Muscle layer of duodenum (tissue), 2 donors: Measurements from ENCODE around the gene PTPRA.
"Not testable (repeated sequence)": the region's sequence is repeated elsewhere in the genome, so short reads cannot be mapped to it uniquely, and the experiment has no call there.

Experiments
- H3K27ac ChIP-seq: one replicate; pipeline ENCODE4 v1.7.0; 2013; ENCODE audit warnings: mild to moderate bottlenecking, low read length
- H3K27me3 ChIP-seq: one replicate; pipeline ENCODE4 v1.7.0; 2013; ENCODE audit warnings: low read depth, mild to moderate bottlenecking, control low read depth, low read length
- H3K36me3 ChIP-seq, 2 donors: one replicate each; pipeline ENCODE4 v1.7.0; 2013; ENCODE audit warnings: low read length in 2 of 2, control low read depth in 1 of 2, mild to moderate bottlenecking in 1 of 2; ENCODE audit not compliant: insufficient read depth in 2 of 2, control insufficient read depth in 1 of 2
- H3K4me1 ChIP-seq, 2 donors: one replicate each; pipeline ENCODE4 v1.7.0; 2013; ENCODE audit warnings: low read length in 2 of 2, mild to moderate bottlenecking in 2 of 2, control low read depth in 1 of 2, moderate library complexity in 1 of 2; ENCODE audit not compliant: insufficient read depth in 2 of 2, control insufficient read depth in 1 of 2
- H3K4me3 ChIP-seq, 2 donors: one replicate each; pipeline ENCODE4 v1.7.0; 2013; ENCODE audit warnings: low read length in 2 of 2, low read depth in 1 of 2, mild to moderate bottlenecking in 1 of 2
- H3K9me3 ChIP-seq, 2 donors: one replicate each; pipeline ENCODE4 v1.7.0; 2013; ENCODE audit warnings: low read length in 2 of 2, control low read depth in 1 of 2, mild to moderate bottlenecking in 1 of 2; ENCODE audit not compliant: control insufficient read depth in 1 of 2
- donor health status: healthy.

Gene PTPRA

DNA sequence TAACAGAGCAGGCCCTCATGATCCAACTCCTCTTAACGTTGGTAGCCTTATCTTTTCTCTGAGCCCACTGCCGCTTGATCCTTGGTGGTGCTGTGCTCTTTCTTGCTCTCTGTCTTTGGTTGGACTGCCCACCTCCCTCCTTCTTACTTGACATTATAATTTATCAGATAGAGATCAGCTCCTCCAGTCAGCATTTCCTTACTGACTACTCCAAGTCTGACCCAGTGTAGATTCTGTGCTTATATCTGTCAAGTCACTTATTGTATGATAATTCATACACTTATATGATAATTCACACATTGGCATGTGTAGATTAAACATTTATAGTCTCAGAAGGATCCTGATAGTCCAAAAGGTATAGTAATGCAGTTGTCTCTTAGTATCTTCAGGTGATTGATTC, 18.1 kb downstream of the PTPRA start:
- no peaks in the 10 kb centered on the region for H3K27me3 ChIP-seq
- H3K36me3 ChIP-seq = no peaks in the 10 kb centered on the region
- no peak overlapping the region for H3K4me3 ChIP-seq
- no peaks in the 10 kb centered on the region for H3K4me1 ChIP-seq
- H3K27ac ChIP-seq = no peak overlapping the region
- H3K9me3 ChIP-seq = no peaks in the 10 kb centered on the region

GRCh38 chr20:2892376-2892775, 19.1 kb downstream of the PTPRA start:
- H3K9me3 ChIP-seq = no peaks in the 10 kb centered on the region
- no peaks in the 10 kb centered on the region for H3K36me3 ChIP-seq
- H3K4me1 ChIP-seq = no peaks in the 10 kb centered on the region
- H3K4me3 ChIP-seq = no peak overlapping the region
- H3K27me3 ChIP-seq = no peaks in the 10 kb centered on the region
- H3K27ac ChIP-seq = no peak overlapping the region

DNA sequence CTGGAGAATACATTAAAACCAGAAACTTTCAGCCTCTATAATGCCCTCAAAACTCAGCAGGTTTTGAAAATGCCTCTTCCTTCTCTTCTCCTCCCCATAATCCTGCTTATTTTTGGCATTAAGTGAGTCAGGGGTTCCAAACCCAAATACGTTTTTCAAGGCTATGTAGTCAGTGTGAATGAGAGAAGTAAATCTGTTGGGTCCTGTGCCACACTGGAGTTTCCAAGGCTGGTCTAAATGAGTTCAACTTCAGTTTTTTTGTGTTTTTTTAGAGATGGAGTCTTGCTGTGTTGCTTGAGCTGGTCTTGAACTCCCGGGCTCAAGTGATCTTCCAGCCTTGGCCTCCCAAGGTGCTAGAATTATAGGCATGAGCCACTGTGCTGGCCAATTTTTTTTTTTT, 20.9 kb downstream of the PTPRA start:
- Histone ChIP-seq H3K4me1 (no peaks in the 10 kb centered on the region), H3K27ac (no peak overlapping the region), H3K36me3 (no peaks in the 10 kb centered on the region), H3K9me3 (no peaks in the 10 kb centered on the region), H3K27me3 (no peaks in the 10 kb centered on the region), H3K4me3 (no peak overlapping the region)

DNA sequence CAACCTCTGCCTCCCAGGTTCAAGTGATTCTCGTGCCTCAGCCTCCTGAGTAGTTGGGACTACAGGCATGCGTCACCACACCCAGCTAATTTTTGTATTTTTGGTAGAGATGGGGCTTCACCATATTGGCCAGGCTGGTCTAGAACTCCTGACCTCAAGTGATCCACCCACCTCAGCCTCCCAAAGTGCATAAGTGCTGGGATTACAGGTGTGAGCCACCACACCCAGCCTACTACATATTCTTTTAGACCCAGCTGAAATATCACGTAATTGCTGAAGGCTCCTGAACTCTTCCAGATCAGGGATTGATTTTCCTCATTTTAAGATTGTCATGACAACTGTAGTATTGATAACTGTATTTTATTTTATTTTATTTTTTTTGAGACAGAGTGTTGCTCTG, 21.9 kb downstream of the PTPRA start:
- not testable (repeated sequence) for H3K4me3 ChIP-seq, H3K4me1 ChIP-seq, H3K27me3 ChIP-seq, H3K36me3 ChIP-seq, H3K9me3 ChIP-seq, H3K27ac ChIP-seq

DNA sequence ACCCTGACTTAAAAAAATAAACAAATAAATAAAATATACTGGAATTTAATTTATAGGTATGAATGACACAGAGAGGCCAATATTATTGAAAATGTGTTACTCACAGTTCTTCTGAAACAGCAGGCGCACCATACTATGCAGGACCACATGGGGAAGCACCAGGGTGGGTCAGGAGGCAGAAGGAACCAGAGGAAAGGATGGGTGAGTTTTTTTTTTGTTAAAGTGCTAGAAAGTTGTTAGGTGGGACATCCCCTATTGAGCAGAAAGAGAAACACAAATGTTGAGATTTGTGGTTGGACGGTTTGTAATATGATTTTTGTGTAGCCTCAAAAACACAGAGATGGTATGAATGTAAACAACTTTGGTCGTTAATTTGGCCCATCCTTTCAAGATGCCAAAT, 26.0 kb downstream of the PTPRA start:
- Histone ChIP-seq H3K9me3 (no peaks in the 10 kb centered on the region), H3K36me3 (no peaks in the 10 kb centered on the region), H3K27ac (no peak overlapping the region), H3K4me1 (peaks cover 0 to 9% of the 10 kb centered on the region in 2 donors), H3K27me3 (no peaks in the 10 kb centered on the region), H3K4me3 (no peak overlapping the region)

GRCh38 chr20:2900845-2901592, 27.7 kb downstream of the PTPRA start:
- Histone ChIP-seq H3K4me3 (no peak overlapping the region), H3K4me1 (peaks cover 0 to 9% of the 10 kb centered on the region in 2 donors), H3K27me3 (no peaks in the 10 kb centered on the region), H3K9me3 (no peaks in the 10 kb centered on the region), H3K27ac (no peak overlapping the region), H3K36me3 (no peaks in the 10 kb centered on the region)

DNA sequence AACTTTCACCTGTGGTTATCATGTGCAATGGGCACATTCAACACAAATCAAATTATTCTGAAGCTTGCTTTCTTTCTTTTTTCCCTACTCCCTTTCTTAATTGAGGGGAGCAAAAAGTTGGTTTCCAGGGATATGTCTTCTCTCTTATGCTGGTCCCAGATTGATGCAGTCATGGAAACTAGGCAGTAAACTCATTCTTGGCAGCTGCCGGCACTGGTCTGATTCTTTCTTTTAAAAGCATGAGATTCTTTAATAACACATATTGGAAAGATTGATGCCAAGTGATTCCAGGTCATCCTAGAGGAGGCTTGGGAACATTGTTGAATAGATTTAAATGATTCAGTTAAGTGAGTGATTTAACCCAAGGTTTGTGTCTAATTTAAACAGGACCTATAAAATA, 29.0 kb downstream of the PTPRA start:
- Histone ChIP-seq H3K9me3 (no peaks in the 10 kb centered on the region), H3K27me3 (no peaks in the 10 kb centered on the region), H3K4me1 (peaks cover 0 to 14% of the 10 kb centered on the region in 2 donors), H3K36me3 (no peaks in the 10 kb centered on the region), H3K4me3 (no peak overlapping the region), H3K27ac (no peak overlapping the region)

DNA sequence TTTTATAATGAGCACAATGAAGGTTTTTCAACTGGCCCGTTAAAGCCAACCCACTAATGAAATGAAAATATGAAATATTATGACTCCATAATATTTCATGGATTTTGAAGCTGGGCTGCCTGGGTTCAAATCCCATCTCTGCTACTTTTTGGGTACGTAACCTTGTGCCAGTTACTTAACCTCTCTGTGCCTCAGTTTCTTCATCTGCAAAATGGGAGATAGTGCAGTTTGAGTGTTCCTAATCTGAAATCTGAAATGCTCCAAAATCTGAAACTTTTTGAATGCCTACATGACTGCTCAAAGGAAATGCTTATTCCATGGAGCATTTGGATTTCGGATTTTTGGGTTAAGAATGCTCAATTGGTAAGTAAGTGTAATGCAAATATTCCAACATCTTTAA, 29.5 kb downstream of the PTPRA start:
- Histone ChIP-seq H3K4me3 (no peak overlapping the region), H3K4me1 (peaks cover 0 to 16% of the 10 kb centered on the region in 2 donors), H3K27ac (no peak overlapping the region), H3K9me3 (no peaks in the 10 kb centered on the region), H3K27me3 (no peaks in the 10 kb centered on the region), H3K36me3 (no peaks in the 10 kb centered on the region)

DNA sequence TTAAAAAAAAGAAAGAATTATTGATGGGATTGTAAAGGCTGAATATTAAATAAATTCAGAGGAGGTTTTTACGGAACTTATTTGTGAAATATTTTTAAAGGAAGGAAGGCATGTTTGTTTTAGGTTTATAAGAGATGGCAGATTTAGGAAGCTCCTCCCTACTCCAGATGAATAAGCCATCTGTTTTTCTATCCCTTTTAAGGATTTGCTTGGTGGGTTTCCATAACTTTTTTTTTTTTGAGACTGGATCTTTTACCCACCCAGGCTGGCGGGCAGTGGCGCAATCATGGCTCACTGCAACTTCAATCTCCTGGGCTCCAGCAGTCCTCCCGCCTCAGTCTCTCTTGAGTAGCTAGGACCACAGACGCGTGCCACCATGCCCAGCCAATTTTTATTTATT, 30.4 kb downstream of the PTPRA start:
- H3K36me3 ChIP-seq = no peaks in the 10 kb centered on the region

DNA sequence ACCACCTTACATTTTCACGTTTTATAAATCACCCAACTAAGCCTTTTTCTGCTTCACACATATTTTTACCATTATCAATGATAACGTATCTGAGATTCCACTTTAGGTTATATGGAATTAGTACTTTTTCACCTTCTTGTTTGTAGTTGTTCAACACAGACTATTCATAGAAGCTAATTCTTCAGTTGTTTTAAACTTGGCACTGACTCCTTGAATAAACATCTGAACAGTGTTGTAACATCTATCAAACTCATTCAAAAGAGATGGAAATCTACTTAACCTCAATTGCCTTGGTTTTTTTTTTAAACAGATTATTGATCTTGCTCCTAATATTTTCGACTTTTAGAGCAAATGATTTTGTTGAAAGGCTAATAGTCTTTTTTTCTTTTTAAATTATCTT, 34.2 kb downstream of the PTPRA start:
- Histone ChIP-seq H3K27ac (no peak overlapping the region), H3K4me1 (peaks cover 0 to 10% of the 10 kb centered on the region in 2 donors), H3K27me3 (no peaks in the 10 kb centered on the region), H3K9me3 (no peaks in the 10 kb centered on the region), H3K4me3 (no peak overlapping the region), H3K36me3 (no peaks in the 10 kb centered on the region)

More for the DNA sequence above, 30.4 kb downstream of the PTPRA start:
- H3K9me3 ChIP-seq = no peaks in the 10 kb centered on the region
- H3K4me3 ChIP-seq = no peak overlapping the region
- no peaks in the 10 kb centered on the region for H3K27me3 ChIP-seq
- no peak overlapping the region for H3K27ac ChIP-seq
- peaks cover 0 to 19% of the 10 kb centered on the region in 2 donors for H3K4me1 ChIP-seq

DNA sequence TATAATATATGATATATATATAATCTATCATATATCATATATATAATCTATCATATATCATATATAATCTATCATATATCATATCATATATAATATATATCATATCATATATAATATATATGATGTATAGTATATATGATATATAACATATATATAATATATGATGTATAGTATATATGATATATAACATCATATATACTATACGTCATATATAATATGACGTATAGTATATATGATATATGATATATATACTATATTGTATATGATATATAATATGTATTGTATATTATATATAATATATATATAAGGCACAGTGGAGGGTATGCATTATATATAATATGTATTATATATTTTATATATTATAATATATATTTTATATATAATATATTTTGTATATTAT, 36.7 kb downstream of the PTPRA start:
- no peak overlapping the region for H3K4me3 ChIP-seq
- peaks cover 0 to 10% of the 10 kb centered on the region in 2 donors for H3K4me1 ChIP-seq
- H3K27ac ChIP-seq = no peak overlapping the region
- H3K27me3 ChIP-seq = no peaks in the 10 kb centered on the region
- no peaks in the 10 kb centered on the region for H3K36me3 ChIP-seq
- H3K9me3 ChIP-seq = no peaks in the 10 kb centered on the region

DNA sequence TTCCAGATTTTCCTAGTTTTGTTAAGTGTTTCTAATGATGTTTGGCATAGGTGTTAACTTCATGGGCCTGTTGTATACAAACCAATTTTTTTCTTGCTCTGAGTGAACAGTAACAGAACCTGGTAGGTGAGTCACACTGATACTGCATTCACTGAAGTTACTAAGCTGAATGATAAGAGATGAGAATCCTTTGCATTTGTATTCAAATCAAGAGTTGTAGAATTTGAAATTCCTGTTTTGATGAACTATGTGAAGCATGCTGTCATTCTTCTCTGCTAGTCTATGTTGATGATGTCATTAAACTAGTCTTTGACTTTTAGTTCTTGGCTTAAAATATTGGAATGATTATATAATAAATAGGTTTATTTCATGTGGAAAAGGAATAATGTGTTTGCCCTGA, 37.9 kb downstream of the PTPRA start:
- Histone ChIP-seq H3K27ac (no peak overlapping the region), H3K36me3 (no peaks in the 10 kb centered on the region), H3K4me1 (peaks cover 0 to 10% of the 10 kb centered on the region in 2 donors), H3K27me3 (no peaks in the 10 kb centered on the region), H3K4me3 (no peak overlapping the region), H3K9me3 (no peaks in the 10 kb centered on the region)
